GM21390 (cell line): ENCODE measurements around the gene PPFIBP1.
"Not testable (repeated sequence)": the region's sequence is repeated elsewhere in the genome, so short reads cannot be mapped to it uniquely, and the experiment has no call there.

Experiments
- ATAC-seq: cut with Tn5 transposase; IDR thresholded peaks from one replicate; pipeline ENCODE4 v1.9.1; 2021; ENCODE audit not compliant: unreplicated experiment

PPFIBP1 gene

DNA sequence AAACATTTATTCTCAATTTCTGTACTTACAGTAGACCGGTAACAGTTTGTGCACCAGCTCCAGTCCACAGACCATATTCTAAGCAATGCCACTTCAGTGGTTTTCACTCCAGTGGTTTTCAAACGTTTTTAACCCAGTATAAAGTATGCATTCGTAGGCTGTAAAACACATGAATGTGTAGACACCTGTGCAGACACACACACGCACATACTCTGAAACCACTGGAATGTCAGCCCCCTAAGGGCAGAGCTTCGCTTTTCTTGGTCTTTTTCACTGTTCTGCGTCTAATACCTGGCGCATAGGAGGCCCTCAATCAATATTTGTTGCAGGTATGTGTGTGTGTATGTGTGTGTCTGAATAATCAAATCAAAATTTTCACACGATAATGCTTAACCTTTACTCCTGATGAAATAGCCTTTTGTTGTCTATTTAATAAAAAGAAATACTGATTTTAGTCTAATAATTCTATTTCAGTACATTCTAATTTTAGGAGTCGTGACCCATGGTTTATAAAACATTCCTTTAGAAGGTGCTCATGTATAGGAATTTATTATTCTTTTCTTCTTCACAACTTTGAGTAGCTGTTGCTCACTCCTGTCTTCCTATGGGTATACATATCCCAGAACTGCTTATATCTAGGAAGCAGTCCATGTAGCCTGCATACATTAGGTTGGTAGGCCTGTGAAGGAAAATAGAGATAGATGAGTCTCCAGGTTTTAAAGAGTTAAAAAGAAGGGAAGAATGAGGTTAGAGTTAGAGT lies 98.6 kb downstream of the PPFIBP1 start:
- no peak for ATAC-seq

- no peak for ATAC-seq
These were observed 99.6 kb downstream of the PPFIBP1 start for GRCh38 chr12:27623645-27624044.

- no peak for ATAC-seq
These were observed 100.6 kb downstream of the PPFIBP1 start for GRCh38 chr12:27624586-27624985.

DNA sequence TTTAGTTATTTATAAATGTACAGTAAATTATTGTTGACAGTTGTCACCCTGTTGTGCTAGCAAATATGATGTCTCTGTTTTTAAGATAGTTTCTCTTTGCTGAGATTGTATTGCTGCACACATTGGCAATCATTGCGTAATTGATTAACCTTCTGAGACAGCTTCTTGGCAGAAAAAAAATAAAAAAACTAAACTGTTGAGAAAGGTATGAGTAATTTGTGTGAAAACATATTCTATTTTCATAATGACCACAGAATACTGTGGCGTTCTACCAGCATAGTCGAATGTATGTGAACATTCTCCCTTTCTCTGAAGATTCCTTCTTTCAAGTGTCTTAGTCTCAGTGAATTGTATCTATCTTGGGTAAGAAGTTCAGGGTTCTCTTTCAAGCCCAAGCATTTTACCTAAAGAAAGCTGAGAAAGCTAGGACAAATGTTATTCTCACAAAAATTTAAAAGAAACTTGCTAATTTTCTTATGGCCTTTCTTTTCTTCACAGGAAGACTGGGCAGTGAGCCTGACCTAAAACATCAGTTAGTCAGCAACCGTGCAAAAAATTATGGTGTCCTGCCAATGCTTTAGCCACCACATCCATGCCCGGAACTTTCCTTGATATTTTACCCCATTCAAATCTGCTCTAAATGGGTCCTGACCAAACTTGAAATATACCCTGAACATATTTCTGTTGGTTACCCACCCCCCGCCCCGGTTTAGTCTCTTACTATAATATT lies 103.3 kb downstream of the PPFIBP1 start:
- peak; percentile 84 for ATAC-seq

- not testable (repeated sequence) for ATAC-seq
These were observed 104.0 kb downstream of the PPFIBP1 start for GRCh38 chr12:27627853-27628469.

DNA sequence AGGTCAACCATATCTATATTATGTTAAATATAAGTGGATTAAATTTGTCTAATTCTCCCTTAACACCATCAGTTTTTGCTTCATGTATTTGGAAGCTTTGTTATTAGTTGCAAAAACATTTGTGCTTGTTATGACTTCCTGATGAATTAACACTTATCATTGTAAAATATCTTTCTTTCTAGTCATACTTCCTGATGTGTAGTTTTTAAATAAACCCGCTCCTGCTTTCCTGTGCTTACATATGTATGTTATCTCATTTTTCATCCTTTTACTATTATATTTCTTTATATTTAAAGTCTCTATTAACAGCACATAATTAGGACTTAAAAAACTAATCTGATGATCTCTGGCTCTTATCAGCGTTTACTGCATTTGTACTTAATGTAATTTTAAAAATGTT lies 106.2 kb downstream of the PPFIBP1 start:
- ATAC-seq: not testable (repeated sequence)

- no peak for ATAC-seq
These were observed 107.4 kb downstream of the PPFIBP1 start for GRCh38 chr12:27631365-27631764.

GRCh38 chr12:27631813-27632491 lies 107.9 kb downstream of the PPFIBP1 start:
- no peak for ATAC-seq

GRCh38 chr12:27635349-27635972 lies 111.5 kb downstream of the PPFIBP1 start:
- ATAC-seq: no peak

DNA sequence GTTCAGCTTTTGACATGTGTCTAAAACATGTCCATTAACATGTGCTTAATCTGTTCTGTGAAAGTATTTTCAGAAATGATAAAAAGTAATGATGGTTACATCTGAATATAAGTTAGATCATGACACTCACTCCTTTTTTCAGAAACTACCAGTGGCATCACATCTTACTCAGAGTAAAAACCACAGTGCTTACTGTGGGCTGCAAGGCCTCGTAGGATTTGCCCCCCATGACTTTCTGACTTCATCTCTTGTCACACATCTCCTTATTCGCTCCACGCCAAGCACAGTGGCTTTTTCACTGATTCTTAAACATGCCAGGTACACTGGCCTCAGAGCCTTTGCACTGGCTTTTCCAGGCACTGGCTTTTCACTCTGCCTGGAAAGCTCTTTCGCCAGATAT lies 112.6 kb downstream of the PPFIBP1 start:
- not testable (repeated sequence) for ATAC-seq

DNA sequence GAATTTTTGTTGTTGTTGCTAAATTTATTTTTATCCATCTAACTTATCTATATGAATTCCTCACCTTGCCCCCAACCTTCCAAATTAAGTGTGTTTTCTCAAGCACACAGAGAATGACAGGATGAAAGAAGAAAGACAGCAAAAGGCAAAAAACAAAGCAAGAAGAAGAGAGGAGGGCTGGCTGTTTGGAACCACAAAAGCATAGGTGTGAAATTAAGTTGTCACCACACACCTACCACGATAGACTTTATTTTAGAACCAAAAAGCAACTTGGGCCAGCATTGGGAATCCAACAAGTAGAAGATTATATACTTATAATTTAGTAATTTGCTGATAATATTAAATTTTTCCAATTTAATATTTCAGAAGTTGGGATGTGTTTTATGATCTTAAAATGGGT lies 113.5 kb downstream of the PPFIBP1 start:
- no peak for ATAC-seq

DNA sequence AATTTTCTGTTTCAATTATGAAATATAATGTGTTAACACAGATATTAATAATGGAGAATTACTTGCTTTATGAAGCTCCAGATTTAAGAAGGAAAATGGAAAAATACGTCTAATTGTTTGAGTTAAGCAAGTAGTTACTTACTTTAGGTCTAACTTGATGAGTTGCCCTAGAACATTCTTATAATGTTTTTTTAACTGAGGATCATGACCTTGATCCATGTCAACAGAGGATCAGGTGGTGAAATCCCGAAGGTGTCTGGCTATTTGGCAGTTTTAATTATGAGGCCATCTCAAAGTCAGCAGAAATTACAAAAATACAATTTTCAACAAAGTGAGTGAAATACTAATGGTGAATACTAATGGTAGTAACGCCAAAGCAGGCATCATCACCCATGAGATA lies 115.3 kb downstream of the PPFIBP1 start:
- no peak for ATAC-seq

DNA sequence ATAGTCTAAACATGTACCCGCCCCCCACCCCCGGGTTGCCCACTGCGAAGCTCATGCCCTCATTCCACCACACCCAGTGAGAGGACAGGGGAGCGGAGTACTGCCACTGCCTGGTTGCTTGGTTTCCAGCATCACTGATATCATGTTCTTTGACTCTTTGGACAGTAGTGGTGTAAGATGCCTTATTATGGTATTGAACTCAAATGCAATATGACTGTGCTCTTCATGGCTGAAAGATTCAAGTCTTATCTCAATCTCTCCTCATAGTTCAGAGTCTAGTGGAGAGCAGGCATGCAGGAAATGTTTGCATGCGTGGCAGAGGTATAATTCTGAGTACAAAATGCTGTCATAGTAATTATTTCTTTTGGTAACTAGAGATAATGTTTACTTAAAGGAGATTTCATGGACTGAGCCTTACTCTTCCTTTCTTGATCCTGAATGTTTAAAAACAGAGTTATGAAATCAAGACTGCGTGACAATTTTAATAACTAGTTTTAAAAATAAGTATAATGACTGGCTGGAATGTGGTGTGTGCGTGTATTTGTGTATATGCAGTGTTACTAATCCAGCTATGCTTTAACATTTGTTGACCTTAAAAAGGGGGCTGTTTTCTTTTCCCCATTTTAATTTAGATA lies 116.7 kb downstream of the PPFIBP1 start:
- ATAC-seq: not testable (repeated sequence)

DNA sequence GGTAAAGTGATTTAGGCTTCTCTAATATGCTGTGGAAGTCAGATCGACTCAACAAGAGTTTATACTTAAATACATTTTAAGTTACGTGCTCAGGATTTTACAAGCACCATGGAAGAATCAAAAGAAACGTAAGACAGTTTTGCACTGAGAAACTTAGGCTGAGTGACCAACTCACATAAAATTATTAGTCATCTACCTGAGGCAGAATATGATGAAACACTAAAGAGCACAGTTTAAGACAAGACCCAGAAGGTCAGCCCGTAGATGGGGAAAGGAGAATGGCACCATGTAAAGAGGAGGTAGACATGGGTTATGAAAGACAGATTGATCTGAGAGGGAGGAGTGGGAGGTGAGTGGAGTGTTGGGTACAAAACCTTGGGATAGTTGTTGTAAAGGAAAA lies 118.4 kb downstream of the PPFIBP1 start:
- ATAC-seq: not testable (repeated sequence)

DNA sequence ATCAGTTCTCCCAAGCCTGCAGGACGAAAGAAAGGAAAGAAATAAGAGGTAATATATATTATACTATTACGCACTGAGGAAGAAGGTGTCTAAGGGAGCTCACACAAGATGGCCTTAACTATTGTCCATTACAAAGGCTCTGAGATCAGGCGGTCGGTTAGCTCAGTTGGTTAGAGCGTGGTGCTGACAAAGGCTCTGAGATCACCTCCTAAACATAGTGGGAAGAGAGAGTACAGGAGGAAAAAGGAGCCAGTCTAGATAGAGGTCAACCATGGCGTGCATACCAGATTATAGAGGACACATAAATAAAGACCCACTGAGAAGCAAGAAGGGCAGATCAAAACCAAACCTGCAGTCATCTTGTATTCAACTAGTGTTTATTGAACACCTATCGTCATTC lies 118.9 kb downstream of the PPFIBP1 start:
- not testable (repeated sequence) for ATAC-seq

GRCh38 chr12:27644158-27644845 lies 120.3 kb downstream of the PPFIBP1 start:
- ATAC-seq: no peak

- ATAC-seq: no peak
These were observed 121.7 kb downstream of the PPFIBP1 start for GRCh38 chr12:27645671-27646070.

DNA sequence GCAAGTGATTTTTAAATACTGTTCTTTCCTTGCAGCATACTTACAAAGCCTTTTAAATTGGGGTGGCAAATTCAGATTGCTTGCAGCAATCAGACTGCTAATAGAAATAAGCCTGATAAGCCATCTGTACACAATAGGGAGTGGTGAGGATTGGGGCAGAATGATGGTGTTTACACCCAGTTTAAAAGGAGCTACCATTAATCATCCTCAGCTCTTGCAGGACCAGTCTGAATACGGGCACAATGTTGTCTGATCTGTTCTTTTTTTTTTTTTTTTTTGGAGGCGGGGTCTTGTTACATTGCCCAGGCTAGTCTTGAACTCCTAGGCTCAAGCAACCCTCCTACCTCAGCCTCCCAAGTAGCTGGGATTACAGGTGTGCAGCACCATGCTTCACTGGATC lies 122.1 kb downstream of the PPFIBP1 start:
- ATAC-seq: no peak

DNA sequence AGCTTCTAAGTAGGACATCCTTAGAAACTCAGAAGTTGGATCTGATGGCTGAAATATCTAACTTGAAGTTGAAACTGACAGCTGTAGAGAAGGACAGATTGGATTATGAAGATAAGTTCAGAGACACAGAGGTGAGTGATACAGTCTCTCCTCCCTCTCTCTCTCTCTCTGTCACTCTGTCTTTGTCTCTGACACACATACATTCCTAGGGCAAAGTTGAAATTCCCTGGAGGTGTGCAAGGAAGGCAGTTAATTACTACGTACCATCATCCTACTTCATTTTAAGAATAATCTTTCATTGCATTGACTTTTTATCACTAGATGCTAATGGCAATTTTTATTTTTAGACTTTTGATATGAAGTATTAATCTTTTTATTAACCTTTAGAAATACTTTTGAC lies 126.0 kb downstream of the PPFIBP1 start:
- no peak for ATAC-seq

DNA sequence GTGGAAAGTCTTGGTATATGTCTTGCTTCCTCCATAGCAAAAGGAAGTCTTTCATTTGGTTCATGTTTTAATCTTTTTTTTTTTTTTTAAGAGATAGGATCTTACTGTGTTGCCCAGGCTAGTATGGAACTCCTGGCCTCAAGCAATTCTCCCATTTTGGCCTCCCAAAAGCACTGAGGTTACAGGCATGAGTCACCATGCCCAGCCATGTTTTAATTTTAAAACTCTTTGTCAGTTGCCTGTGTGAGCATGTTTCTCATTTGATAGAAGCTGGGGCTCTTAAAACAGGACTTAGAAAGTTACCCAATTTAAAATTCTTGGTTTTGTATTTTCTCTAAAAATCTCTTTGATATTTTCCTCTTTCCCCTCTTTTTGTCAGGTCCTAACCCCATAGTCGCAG lies 127.2 kb downstream of the PPFIBP1 start:
- no peak for ATAC-seq
